ENCODE data around the gene GPRIN2. TPM values are rescaled to one million over a fixed set of nuclear protein-coding genes. Genes with fewer than 3 reads are reported as not detected.
A peak's percentile ranks its signal among the peaks of the same experiment; 100 is the strongest.

Gene GPRIN2
- total and polyA plus RNA-seq, 4 donors, result 17.7 to 36.5 (median 29.1) TPM

DNA sequence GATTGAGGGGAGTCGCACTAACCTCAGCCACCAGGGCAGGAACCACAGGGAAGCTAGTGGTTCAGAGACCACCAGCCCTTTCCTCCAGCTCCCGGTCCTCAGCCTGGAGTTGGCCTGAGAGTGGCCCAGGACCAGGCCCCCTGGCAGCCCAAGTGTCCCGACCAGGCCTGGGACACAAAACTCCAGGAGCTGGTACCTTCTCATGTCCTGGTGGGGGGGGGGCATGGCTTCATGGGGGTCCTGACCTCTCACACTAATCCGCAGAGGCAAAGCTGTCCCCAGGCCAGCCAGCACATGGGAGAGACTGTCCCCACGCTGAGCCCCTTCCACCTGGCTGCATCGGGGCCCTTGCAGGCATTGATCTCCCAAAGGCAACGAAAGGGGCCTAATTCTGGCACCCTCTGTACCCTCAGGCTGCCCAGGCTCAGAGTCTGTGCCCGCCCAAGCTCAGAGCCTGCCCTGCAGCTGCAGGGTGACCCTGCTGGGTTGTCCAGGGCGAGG, 28.2 kb downstream of the GPRIN2 start:
- Histone ChIP-seq H3K4me1 (ENCODE audit: control insufficient read depth in 5 of 5, insufficient read depth in 5 of 5, low read length in 5 of 5) (peaks cover 0 to 19% (median 17%) of the 10 kb centered on the region in 5 donors), H3K27me3 (ENCODE audit: control insufficient read depth in 3 of 3, insufficient read depth in 3 of 3, low read length in 2 of 3) (peaks cover 0 to 4% (median 0%) of the 10 kb centered on the region in 3 donors), H3K27ac (ENCODE audit: low read depth in 1 of 2, low read length in 1 of 2) (no peak overlapping the region), H3K4me3 (no peak overlapping the region), H3K36me3 (ENCODE audit: control insufficient read depth in 4 of 4, insufficient read depth in 4 of 4, low read length in 4 of 4) (no peaks in the 10 kb centered on the region), H3K9ac (ENCODE audit: insufficient read depth in 1 of 2, low read length in 2 of 2) (no peak overlapping the region), H3K9me3 (ENCODE audit: control insufficient read depth in 4 of 4, insufficient read depth in 3 of 4, low read length in 3 of 4) (peaks cover 0 to 2% (median 0%) of the 10 kb centered on the region in 4 donors)
- ATAC-seq (ENCODE audit: insufficient read depth, low FRiP score) (no peak), DNase-seq (no peak)
- TF ChIP-seq, protein P1, sequence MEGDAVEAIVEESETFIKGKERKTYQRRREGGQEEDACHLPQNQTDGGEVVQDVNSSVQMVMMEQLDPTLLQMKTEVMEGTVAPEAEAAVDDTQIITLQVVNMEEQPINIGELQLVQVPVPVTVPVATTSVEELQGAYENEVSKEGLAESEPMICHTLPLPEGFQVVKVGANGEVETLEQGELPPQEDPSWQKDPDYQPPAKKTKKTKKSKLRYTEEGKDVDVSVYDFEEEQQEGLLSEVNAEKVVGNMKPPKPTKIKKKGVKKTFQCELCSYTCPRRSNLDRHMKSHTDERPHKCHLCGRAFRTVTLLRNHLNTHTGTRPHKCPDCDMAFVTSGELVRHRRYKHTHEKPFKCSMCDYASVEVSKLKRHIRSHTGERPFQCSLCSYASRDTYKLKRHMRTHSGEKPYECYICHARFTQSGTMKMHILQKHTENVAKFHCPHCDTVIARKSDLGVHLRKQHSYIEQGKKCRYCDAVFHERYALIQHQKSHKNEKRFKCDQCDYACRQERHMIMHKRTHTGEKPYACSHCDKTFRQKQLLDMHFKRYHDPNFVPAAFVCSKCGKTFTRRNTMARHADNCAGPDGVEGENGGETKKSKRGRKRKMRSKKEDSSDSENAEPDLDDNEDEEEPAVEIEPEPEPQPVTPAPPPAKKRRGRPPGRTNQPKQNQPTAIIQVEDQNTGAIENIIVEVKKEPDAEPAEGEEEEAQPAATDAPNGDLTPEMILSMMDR (IDR thresholded peaks at IDR 0.05; ENCODE audit: control extremely low read depth, extremely low read depth), result no peak
- 91 to 92% methylated on average over 9 of the region's 9 CpGs for WGBS, 2 donors

DNA sequence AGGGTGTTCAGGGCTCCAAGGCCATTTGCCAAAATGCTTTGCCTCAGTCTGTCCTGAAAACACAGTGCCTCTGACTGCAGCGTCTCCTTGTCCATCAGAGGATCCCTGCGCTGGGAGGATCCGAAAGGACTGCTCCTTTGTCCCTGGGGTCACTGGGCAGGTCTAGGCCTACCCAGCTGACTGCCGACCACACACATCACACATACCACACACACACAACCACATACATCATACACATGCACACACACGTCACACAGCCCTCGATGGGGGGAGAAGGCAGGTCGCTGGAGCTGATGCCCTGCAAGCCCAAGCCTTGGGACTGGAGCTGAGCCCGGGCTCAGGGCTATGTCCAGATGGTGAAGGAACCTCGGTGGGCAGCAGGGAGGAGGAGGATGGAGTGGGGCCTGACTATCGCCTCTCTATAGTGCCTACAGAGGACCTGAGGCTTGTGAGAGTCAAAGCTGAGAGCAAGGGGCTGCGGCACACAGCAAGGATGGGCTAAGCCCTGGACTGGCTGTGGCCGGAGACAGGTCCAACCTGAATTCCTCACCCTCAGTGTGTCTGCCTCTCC, 29.1 kb downstream of the GPRIN2 start:
- H3K9ac ChIP-seq (ENCODE audit: insufficient read depth in 1 of 2, low read length in 2 of 2), result no peak overlapping the region
- no peak overlapping the region for H3K27ac ChIP-seq (ENCODE audit: low read depth in 1 of 2, low read length in 1 of 2)
- 88 to 92% methylated on average over 12 of the region's 12 CpGs for WGBS, 2 donors
- H3K27me3 ChIP-seq (ENCODE audit: control insufficient read depth in 3 of 3, insufficient read depth in 3 of 3, low read length in 2 of 3), result peaks cover 0 to 4% (median 0%) of the 10 kb centered on the region in 3 donors
- no peak overlapping the region for H3K4me3 ChIP-seq
- H3K4me1 ChIP-seq (ENCODE audit: control insufficient read depth in 5 of 5, insufficient read depth in 5 of 5, low read length in 5 of 5), result peaks cover 0 to 20% (median 19%) of the 10 kb centered on the region in 5 donors
- TF ChIP-seq, protein P1 (IDR thresholded peaks at IDR 0.05; ENCODE audit: control extremely low read depth, extremely low read depth), result no peak
- peaks cover 0 to 2% (median 0%) of the 10 kb centered on the region in 4 donors for H3K9me3 ChIP-seq (ENCODE audit: control insufficient read depth in 4 of 4, insufficient read depth in 3 of 4, low read length in 3 of 4)
- no peak for ATAC-seq (ENCODE audit: insufficient read depth, low FRiP score)
- DNase-seq, result no peak
- H3K36me3 ChIP-seq (ENCODE audit: control insufficient read depth in 4 of 4, insufficient read depth in 4 of 4, low read length in 4 of 4), result no peaks in the 10 kb centered on the region

DNA sequence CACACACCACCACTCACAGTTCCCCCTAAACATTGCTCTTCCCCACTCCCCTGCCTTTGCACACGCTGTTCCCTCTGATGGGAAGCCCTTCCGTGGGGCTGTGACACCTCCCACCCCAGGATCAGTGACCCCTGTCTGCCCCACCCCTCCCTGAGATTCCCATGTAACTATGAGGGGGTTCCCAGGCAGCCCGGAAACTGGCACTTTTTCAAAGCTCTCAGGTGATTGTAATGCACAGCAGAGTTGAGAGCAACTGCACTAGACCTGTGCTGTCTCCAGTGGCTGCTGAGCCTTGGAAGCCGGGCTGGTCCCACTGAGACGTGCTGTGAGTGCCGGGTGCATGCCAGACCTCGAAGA, 29.8 kb downstream of the GPRIN2 start:
- TF ChIP-seq, protein P1 (IDR thresholded peaks at IDR 0.05; ENCODE audit: control extremely low read depth, extremely low read depth), result no peak
- Histone ChIP-seq H3K36me3 (ENCODE audit: control insufficient read depth in 4 of 4, insufficient read depth in 4 of 4, low read length in 4 of 4) (no peaks in the 10 kb centered on the region), H3K4me1 (ENCODE audit: control insufficient read depth in 5 of 5, insufficient read depth in 5 of 5, low read length in 5 of 5) (peaks cover 0 to 20% (median 19%) of the 10 kb centered on the region in 5 donors), H3K27ac (ENCODE audit: low read depth in 1 of 2, low read length in 1 of 2) (no peak overlapping the region), H3K9ac (ENCODE audit: insufficient read depth in 1 of 2, low read length in 2 of 2) (no peak overlapping the region), H3K27me3 (ENCODE audit: control insufficient read depth in 3 of 3, insufficient read depth in 3 of 3, low read length in 2 of 3) (peaks cover 0 to 4% (median 0%) of the 10 kb centered on the region in 3 donors), H3K9me3 (ENCODE audit: control insufficient read depth in 4 of 4, insufficient read depth in 3 of 4, low read length in 3 of 4) (peaks cover 0 to 2% (median 0%) of the 10 kb centered on the region in 4 donors), H3K4me3 (no peak overlapping the region)
- peak in 1 of 3 donors; percentile 54 for DNase-seq
- ATAC-seq (ENCODE audit: insufficient read depth, low FRiP score), result no peak
- 50 to 71% methylated on average over 7 of the region's 7 CpGs for WGBS, 2 donors
